GM10266 (cell line): Measurements from ENCODE around the gene TPSD1.
"Not testable (repeated sequence)": the region's sequence is repeated elsewhere in the genome, so short reads cannot be mapped to it uniquely, and the experiment has no call there.

Source experiments
- DNase-seq: peaks from one replicate; pipeline ENCODE4 v3.0.0; 2012; ENCODE audit errors: extremely low spot score
- CTCF ChIP-seq: IDR thresholded peaks from 2 replicates; pipeline ENCODE4 v1.5.1; 2012; ENCODE audit warnings: mild to moderate bottlenecking, low read depth; ENCODE audit not compliant: control insufficient read depth, insufficient read depth; ENCODE audit errors: missing control alignments

The TPSD1 gene

GRCh38 chr16:1289477-1289866 is 33.6 kb downstream of the TPSD1 start:
- no peak for TF ChIP-seq CTCF
- DNase-seq = no peak

- TF ChIP-seq CTCF = no peak
- no peak for DNase-seq
Observed at GRCh38 chr16:1290063-1290501, 34.2 kb downstream of the TPSD1 start.

GRCh38 chr16:1290860-1291575 is 35.1 kb downstream of the TPSD1 start:
- TF ChIP-seq CTCF = no peak
- DNase-seq = no peak

- no peak for TF ChIP-seq CTCF
- DNase-seq = no peak
Observed at GRCh38 chr16:1291576-1291974, 35.7 kb downstream of the TPSD1 start.

GRCh38 chr16:1292208-1292607 is 36.3 kb downstream of the TPSD1 start:
- DNase-seq = not testable (repeated sequence)

- not testable (repeated sequence) for DNase-seq
Observed at GRCh38 chr16:1292808-1293207, 36.9 kb downstream of the TPSD1 start.

GRCh38 chr16:1293921-1294656 is 38.2 kb downstream of the TPSD1 start:
- no peak for DNase-seq
- TF ChIP-seq CTCF = no peak

GRCh38 chr16:1295465-1295864 is 39.6 kb downstream of the TPSD1 start:
- TF ChIP-seq CTCF = no peak
- no peak for DNase-seq

GRCh38 chr16:1296688-1297017 is 40.8 kb downstream of the TPSD1 start:
- not testable (repeated sequence) for DNase-seq
